ENCODE measurements around the gene OVCH2.

Gene OVCH2

GRCh38 chr11:7677796-7678201, 28.5 kb downstream of the OVCH2 start:
- DNase-seq (ENCODE audit: extremely low read depth, low read depth) = no peak
- TF ChIP-seq, protein P1, sequence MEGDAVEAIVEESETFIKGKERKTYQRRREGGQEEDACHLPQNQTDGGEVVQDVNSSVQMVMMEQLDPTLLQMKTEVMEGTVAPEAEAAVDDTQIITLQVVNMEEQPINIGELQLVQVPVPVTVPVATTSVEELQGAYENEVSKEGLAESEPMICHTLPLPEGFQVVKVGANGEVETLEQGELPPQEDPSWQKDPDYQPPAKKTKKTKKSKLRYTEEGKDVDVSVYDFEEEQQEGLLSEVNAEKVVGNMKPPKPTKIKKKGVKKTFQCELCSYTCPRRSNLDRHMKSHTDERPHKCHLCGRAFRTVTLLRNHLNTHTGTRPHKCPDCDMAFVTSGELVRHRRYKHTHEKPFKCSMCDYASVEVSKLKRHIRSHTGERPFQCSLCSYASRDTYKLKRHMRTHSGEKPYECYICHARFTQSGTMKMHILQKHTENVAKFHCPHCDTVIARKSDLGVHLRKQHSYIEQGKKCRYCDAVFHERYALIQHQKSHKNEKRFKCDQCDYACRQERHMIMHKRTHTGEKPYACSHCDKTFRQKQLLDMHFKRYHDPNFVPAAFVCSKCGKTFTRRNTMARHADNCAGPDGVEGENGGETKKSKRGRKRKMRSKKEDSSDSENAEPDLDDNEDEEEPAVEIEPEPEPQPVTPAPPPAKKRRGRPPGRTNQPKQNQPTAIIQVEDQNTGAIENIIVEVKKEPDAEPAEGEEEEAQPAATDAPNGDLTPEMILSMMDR (IDR thresholded peaks at IDR 0.05; ENCODE audit: low read depth, low read length) = no peak

GRCh38 chr11:7677071-7677470, 29.2 kb downstream of the OVCH2 start:
- TF ChIP-seq, protein P1 (IDR thresholded peaks at IDR 0.05; ENCODE audit: low read depth, low read length) = no peak
- DNase-seq (ENCODE audit: extremely low read depth, low read depth) = no peak

DNA sequence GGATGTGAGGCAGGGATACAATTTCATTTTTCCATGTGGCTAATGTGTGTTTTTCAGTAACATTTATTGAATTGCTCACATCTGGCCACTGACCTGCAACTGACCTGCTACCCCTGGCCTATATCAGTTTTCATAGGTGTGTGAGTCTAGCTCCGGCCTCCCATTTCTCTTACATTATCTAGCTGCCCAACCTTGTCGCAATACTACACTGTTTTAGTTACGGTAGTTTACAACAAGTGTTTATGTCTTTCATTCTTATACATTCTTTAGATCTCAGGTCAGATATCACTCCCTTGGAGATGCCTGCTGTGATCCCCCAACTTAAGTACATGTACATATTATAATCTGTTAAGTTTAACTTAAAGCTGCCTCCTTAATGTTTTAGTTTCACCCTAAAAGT, 30.6 kb downstream of the OVCH2 start:
- TF ChIP-seq, protein P1 (IDR thresholded peaks at IDR 0.05; ENCODE audit: low read depth, low read length) = no peak
- DNase-seq (ENCODE audit: extremely low read depth, low read depth) = no peak

DNA sequence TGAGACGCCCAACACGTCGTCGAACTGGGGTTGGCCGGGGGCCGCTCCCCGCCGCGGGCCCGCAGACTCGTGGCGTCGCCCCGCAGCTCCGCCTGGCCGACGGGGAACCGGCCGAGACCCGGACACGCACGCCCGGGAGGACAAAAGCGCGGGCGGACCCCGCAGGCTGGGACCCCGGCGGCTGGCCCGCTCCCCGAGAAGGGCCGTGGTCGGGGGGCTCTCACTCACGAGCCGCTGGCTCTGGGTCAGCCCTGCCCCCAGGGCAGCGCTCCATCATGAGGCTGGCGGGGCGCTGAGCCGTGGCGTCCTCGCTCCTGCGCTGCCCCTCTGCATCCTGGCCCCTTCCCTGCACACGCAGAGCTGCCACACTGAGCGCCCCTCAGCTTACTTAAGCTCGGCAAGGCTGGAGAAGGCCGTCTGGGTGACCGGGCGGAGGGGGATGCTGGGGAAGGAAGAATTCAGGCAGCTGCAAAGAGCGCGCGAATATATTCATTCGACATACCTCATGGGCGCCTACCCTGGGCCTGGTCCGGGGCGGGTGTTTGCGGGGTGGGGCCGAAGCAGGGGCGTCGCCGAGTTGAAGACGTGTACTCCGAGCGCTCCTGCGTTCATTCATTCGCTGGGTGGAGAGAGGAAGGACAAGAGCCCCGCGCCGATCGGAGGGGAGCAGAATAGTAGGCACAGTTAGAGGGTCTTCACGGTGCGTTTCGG, 32.4 kb downstream of the OVCH2 start:
- TF ChIP-seq, protein P1 (IDR thresholded peaks at IDR 0.05; ENCODE audit: low read depth, low read length) = no peak
- DNase-seq (ENCODE audit: extremely low read depth, low read depth) = no peak

GRCh38 chr11:7672960-7673723, 33.1 kb downstream of the OVCH2 start, which contains the start of gene CYB5R2:
Gene CYB5R2, minus strand, starts transcription at chr11:7673500. Its CDS starts 675 bp downstream, at chr11:7672825.
- TF ChIP-seq, protein P1 (IDR thresholded peaks at IDR 0.05; ENCODE audit: low read depth, low read length) = no peak
- DNase-seq (ENCODE audit: extremely low read depth, low read depth) = no peak

- TF ChIP-seq, protein P1 (IDR thresholded peaks at IDR 0.05; ENCODE audit: low read depth, low read length) = no peak
- DNase-seq (ENCODE audit: extremely low read depth, low read depth) = no peak
These were observed 33.9 kb downstream of the OVCH2 start for GRCh38 chr11:7672276-7672959.

Data from AG09319 (cell line).